H9 (cell line): ENCODE measurements around the gene DNM1. TPM values are rescaled to one million over a fixed set of nuclear protein-coding genes. Genes with fewer than 3 reads are reported as not detected.

Experiments
- DNase-seq: peaks from one replicate; pipeline ENCODE4 v3.0.0-alpha.2; 2017
- H2AFZ ChIP-seq: one replicate; pipeline ENCODE4 v1.6.1; 2013; ENCODE audit warnings: mild to moderate bottlenecking, low read length, control low read depth, moderate library complexity
- H2AK5ac ChIP-seq: 2 replicates; pipeline ENCODE4 v1.6.1; 2013; ENCODE audit warnings: low read length, control low read depth, mixed read lengths; ENCODE audit not compliant: insufficient read length
- H2BK120ac ChIP-seq: one replicate; pipeline ENCODE4 v1.6.1; 2013; ENCODE audit warnings: low read depth, mild to moderate bottlenecking, low read length, control low read depth, inconsistent platforms; ENCODE audit not compliant: poor library complexity, severe bottlenecking
- H2BK12ac ChIP-seq: 2 replicates; pipeline ENCODE4 v1.6.1; 2013; ENCODE audit warnings: low read length, control low read depth, mixed read lengths, low read depth; ENCODE audit not compliant: insufficient read length
- H2BK15ac ChIP-seq: 2 replicates; pipeline ENCODE4 v1.6.1; 2013; ENCODE audit warnings: low read depth, low read length, control low read depth
- H2BK20ac ChIP-seq: one replicate; pipeline ENCODE4 v1.6.1; 2013; ENCODE audit warnings: low read depth, mild to moderate bottlenecking, low read length, control low read depth, inconsistent platforms; ENCODE audit not compliant: poor library complexity, severe bottlenecking
- H2BK5ac ChIP-seq: 2 replicates; pipeline ENCODE4 v1.6.1; 2013; ENCODE audit warnings: low read length, control low read depth, mixed read lengths; ENCODE audit not compliant: insufficient read length
- H3K14ac ChIP-seq: 2 replicates; pipeline ENCODE4 v1.6.1; 2013; ENCODE audit warnings: low read length, control low read depth; ENCODE audit not compliant: insufficient read depth
- H3K18ac ChIP-seq: 2 replicates; pipeline ENCODE4 v1.6.1; 2013; ENCODE audit warnings: low read depth, mild to moderate bottlenecking, mixed read lengths, low read length, control low read depth; ENCODE audit not compliant: insufficient read length
- H3K23ac ChIP-seq: 2 replicates; pipeline ENCODE4 v1.6.1; 2013; ENCODE audit warnings: low read length, control low read depth, mixed read lengths, low read depth; ENCODE audit not compliant: insufficient read length
- H3K23me2 ChIP-seq: 2 replicates; pipeline ENCODE4 v1.6.1; 2013; ENCODE audit warnings: low read depth, mild to moderate bottlenecking, mixed read lengths, low read length, control low read depth; ENCODE audit not compliant: insufficient read length, poor library complexity, severe bottlenecking
- H3K27ac ChIP-seq: 2 replicates; pipeline ENCODE4 v1.5.1; 2013; ENCODE audit warnings: low read length, control low read depth, mixed read lengths, low read depth; ENCODE audit not compliant: insufficient read length
- H3K27me3 ChIP-seq: 2 replicates; pipeline ENCODE4 v1.6.1; 2013; ENCODE audit warnings: low read length, control low read depth, inconsistent platforms; ENCODE audit not compliant: insufficient read depth
- H3K4ac ChIP-seq: 2 replicates; pipeline ENCODE4 v1.6.1; 2013; ENCODE audit warnings: low read depth, mild to moderate bottlenecking, control low read depth, inconsistent platforms, low read length, moderate library complexity
- H3K4me1 ChIP-seq: 2 replicates; pipeline ENCODE4 v1.6.1; 2013; ENCODE audit warnings: low read length, control low read depth, inconsistent platforms; ENCODE audit not compliant: insufficient read depth
- H3K4me2 ChIP-seq: 2 replicates; pipeline ENCODE4 v1.6.1; 2013; ENCODE audit warnings: low read length, control low read depth, mixed read lengths; ENCODE audit not compliant: insufficient read length, insufficient read depth
- H3K56ac ChIP-seq: 2 replicates; pipeline ENCODE4 v1.6.1; 2013; ENCODE audit warnings: low read depth, mild to moderate bottlenecking, mixed read lengths, low read length, control low read depth; ENCODE audit not compliant: insufficient read length
- H3K79me1 ChIP-seq: 2 replicates; pipeline ENCODE4 v1.6.1; 2013; ENCODE audit warnings: low read depth, mild to moderate bottlenecking, moderate library complexity, low read length, control low read depth, inconsistent platforms; ENCODE audit not compliant: insufficient read depth, poor library complexity, severe bottlenecking
- H3K79me2 ChIP-seq: 2 replicates; pipeline ENCODE4 v1.6.1; 2013; ENCODE audit warnings: low read length, control low read depth, inconsistent platforms; ENCODE audit not compliant: insufficient read depth
- H3K9ac ChIP-seq: 2 replicates; pipeline ENCODE4 v1.6.1; 2013; ENCODE audit warnings: low read length, control low read depth, mixed read lengths; ENCODE audit not compliant: insufficient read length; ENCODE audit errors: extremely low read depth
- H3K9me3 ChIP-seq: one replicate; pipeline ENCODE4 v1.6.1; 2013; ENCODE audit warnings: low read depth, low read length, inconsistent platforms; ENCODE audit not compliant: control insufficient read depth
- H3T11ph ChIP-seq: one replicate; pipeline ENCODE4 v1.6.1; 2013; ENCODE audit warnings: mild to moderate bottlenecking, low read length, control low read depth, inconsistent platforms
- H4K20me1 ChIP-seq: one replicate; pipeline ENCODE4 v1.6.1; 2013; ENCODE audit not compliant: control insufficient read depth, insufficient read length, insufficient read depth
- H4K5ac ChIP-seq: 2 replicates; pipeline ENCODE4 v1.6.1; 2013; ENCODE audit warnings: low read depth, mild to moderate bottlenecking, mixed read lengths, low read length, control low read depth; ENCODE audit not compliant: insufficient read length
- H4K8ac ChIP-seq: replicated peaks from 2 replicates; pipeline ENCODE4 v1.6.1; 2013; ENCODE audit warnings: low read length, control low read depth, mixed read lengths, low read depth; ENCODE audit not compliant: insufficient read length
- H4K91ac ChIP-seq: 2 replicates; pipeline ENCODE4 v1.6.1; 2013; ENCODE audit warnings: low read depth, mild to moderate bottlenecking, moderate library complexity, mixed read lengths, low read length, control low read depth; ENCODE audit not compliant: insufficient read length
- H3K27ac Mint-ChIP-seq, 3 experiments: 2 replicates in 2 of 3; 3 replicates in 1 of 3; pipeline ENCODE4 v1.8.0; 2020 to 2021; ENCODE audit warnings: mixed read lengths in 3 of 3, mild to moderate bottlenecking in 1 of 3, moderate library complexity in 1 of 3
- H3K27me3 Mint-ChIP-seq: 2 replicates; pipeline ENCODE4 v1.8.0; 2021; ENCODE audit warnings: low read depth, mild to moderate bottlenecking, moderate library complexity, mixed read lengths
- H3K36me3 Mint-ChIP-seq, 3 experiments: 2 replicates in 2 of 3; 3 replicates in 1 of 3; pipeline ENCODE4 v1.8.0; 2020 to 2021; ENCODE audit warnings: low read depth in 3 of 3, mixed read lengths in 3 of 3; ENCODE audit not compliant: insufficient read depth in 1 of 3
- H3K4me1 Mint-ChIP-seq, 2 experiments: 2 replicates each; pipeline ENCODE4 v1.8.0; 2020; ENCODE audit warnings: mixed read lengths in 2 of 2
- H3K4me3 Mint-ChIP-seq, 2 experiments: 2 replicates in 1 of 2; 3 replicates in 1 of 2; pipeline ENCODE4 v1.8.0; 2020 to 2021; ENCODE audit warnings: mild to moderate bottlenecking in 2 of 2, mixed read lengths in 2 of 2, moderate library complexity in 1 of 2
- H3K9me3 Mint-ChIP-seq, 2 experiments: 2 replicates in 1 of 2; 3 replicates in 1 of 2; pipeline ENCODE4 v1.8.0; 2020; ENCODE audit warnings: mild to moderate bottlenecking in 2 of 2, mixed read lengths in 2 of 2, moderate library complexity in 1 of 2
- WGBS: extraction: QIAGEN DNeasy Blood & Tissue Kit; methylation state at CpG from one replicate; pipeline ENCODE4 v1.1.7; 2013; ENCODE audit warnings: missing lambda C conversion rate, low lambda C conversion rate, mixed read lengths; ENCODE audit not compliant: insufficient read length; ENCODE audit errors: extremely low coverage; 5-methylcytosine and 5-hydroxymethylcytosine counted together
- total RNA-seq: library from RNA; stranded (reverse); gene quantifications from 2 replicates; pipeline ENCODE4 v1.2.1, GENCODE V29; 2021
- TF ChIP-seq, protein P1 (sequence below): fragments of 200-600 bp; sonication (generic); conservative IDR thresholded peaks from 3 replicates; pipeline ENCODE4 v1.8.0; 2021; ENCODE audit warnings: antibody characterized with exemption, mild to moderate bottlenecking

DNM1 gene
- total RNA-seq, 1 experiment from 2014 or later = 58.0 TPM

DNA sequence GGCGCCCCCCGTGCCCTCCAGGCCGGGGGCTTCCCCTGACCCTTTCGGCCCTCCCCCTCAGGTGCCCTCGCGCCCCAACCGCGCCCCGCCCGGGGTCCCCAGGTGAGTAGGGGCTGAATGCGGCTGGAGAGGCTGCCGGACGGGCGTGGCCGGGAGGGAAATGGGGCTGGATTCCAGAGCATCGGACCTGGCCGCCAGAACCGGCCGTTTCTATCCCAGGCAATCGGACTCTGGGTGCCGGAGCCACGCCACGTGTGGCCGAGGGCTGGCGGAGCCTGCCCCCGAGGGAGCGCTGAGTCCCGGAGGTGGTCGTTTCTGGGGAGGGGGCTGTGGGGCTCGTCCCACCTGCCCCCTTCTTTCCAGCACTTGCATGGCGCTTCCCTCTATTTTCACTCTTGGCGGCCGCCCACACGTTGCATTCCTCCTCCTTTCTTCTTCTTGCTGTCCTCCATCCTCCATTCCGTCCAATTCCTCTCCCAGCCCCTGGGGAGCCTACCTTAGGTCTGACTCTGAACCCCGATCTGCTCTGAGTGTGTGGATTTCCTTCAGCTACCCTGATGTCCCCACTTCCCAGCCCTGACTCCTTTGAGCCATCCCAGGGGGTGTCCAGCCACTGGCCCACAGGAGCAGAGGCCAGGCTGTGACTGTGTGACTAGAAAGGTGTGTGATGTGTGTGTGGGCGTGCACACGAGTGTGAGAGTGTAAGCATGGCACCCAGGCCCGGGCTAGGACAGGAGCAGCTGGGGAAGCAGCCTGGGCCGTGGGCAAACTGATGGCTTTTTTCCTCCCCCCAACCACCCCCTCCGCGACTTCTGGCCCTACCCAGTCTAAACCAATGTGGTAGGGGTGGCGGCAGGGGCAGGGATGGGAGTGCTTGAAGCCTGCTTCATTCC, 47.9 kb downstream of the DNM1 start:
- no peak overlapping the region for H3K4ac ChIP-seq
- H3K27me3 ChIP-seq = no peaks in the 10 kb centered on the region
- peaks cover 6% of the 10 kb centered on the region for H3K27me3 Mint-ChIP-seq
- H4K5ac ChIP-seq = no peak overlapping the region
- H3K27ac ChIP-seq = no peak overlapping the region
- no peak overlapping the region for H2AFZ ChIP-seq
- no peak overlapping the region for H2BK15ac ChIP-seq
- H3K9me3 Mint-ChIP-seq = no peaks in the 10 kb centered on the region; a peak in 1 of 5 replicates
- no peak overlapping the region for H3K27ac Mint-ChIP-seq
- H3K56ac ChIP-seq = no peak overlapping the region
- H4K91ac ChIP-seq = no peak overlapping the region
- peak overlapping the region; percentile 56 for H3K4me2 ChIP-seq
- no peak for DNase-seq
- H3K79me1 ChIP-seq = no peaks in the 10 kb centered on the region
- TF ChIP-seq, protein P1, sequence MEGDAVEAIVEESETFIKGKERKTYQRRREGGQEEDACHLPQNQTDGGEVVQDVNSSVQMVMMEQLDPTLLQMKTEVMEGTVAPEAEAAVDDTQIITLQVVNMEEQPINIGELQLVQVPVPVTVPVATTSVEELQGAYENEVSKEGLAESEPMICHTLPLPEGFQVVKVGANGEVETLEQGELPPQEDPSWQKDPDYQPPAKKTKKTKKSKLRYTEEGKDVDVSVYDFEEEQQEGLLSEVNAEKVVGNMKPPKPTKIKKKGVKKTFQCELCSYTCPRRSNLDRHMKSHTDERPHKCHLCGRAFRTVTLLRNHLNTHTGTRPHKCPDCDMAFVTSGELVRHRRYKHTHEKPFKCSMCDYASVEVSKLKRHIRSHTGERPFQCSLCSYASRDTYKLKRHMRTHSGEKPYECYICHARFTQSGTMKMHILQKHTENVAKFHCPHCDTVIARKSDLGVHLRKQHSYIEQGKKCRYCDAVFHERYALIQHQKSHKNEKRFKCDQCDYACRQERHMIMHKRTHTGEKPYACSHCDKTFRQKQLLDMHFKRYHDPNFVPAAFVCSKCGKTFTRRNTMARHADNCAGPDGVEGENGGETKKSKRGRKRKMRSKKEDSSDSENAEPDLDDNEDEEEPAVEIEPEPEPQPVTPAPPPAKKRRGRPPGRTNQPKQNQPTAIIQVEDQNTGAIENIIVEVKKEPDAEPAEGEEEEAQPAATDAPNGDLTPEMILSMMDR = no peak
- no peaks in the 10 kb centered on the region for H3K4me1 ChIP-seq
- no CpG with 5 or more reads among the region's 43 CpGs for WGBS
- no peak overlapping the region for H2AK5ac ChIP-seq
- H3K36me3 Mint-ChIP-seq = peaks cover 15 to 28% (median 21%) of the 10 kb centered on the region in 3 experiments; a peak in 6 of 7 replicates
- no peak overlapping the region for H3T11ph ChIP-seq
- H3K79me2 ChIP-seq = peaks cover 3% of the 10 kb centered on the region
- H3K23ac ChIP-seq = no peak overlapping the region
- no peak overlapping the region for H3K18ac ChIP-seq
- H3K14ac ChIP-seq = peak overlapping the region; percentile 21; the same call in 1 of the 2 replicates
- H3K23me2 ChIP-seq = peaks cover 4% of the 10 kb centered on the region
- no peak overlapping the region for H2BK5ac ChIP-seq
- H3K4me1 Mint-ChIP-seq = peaks cover 14 to 36% of the 10 kb centered on the region in 2 experiments
- H4K20me1 ChIP-seq = no peaks in the 10 kb centered on the region
- no peak overlapping the region for H2BK12ac ChIP-seq
- no peaks in the 10 kb centered on the region for H3K9me3 ChIP-seq
- peak overlapping the region; percentile 73 to 81 for H3K4me3 Mint-ChIP-seq
- H2BK20ac ChIP-seq = no peak overlapping the region
- peak overlapping the region; percentile 55 for H3K9ac ChIP-seq
- no peak overlapping the region for H4K8ac ChIP-seq
- no peak overlapping the region for H2BK120ac ChIP-seq
